Activated CD4-positive, alpha-beta memory T cell treated with anti-CD3 and anti-CD28 coated beads, Interleukin-2, amount 10 ng/mL, durations not matched to agents 7 days and 5 days (primary cell): ENCODE results near the gene TNNT1. TPM values are rescaled to one million over a fixed set of nuclear protein-coding genes. Genes with fewer than 3 reads are reported as not detected.
"Not testable (repeated sequence)": the region's sequence is repeated elsewhere in the genome, so short reads cannot be mapped to it uniquely, and the experiment has no call there.

ENCODE experiments used
- CTCF ChIA-PET: fragments of 350-600 bp; sonication (Branson Sonifier 250); formaldehyde crosslinking; loops from one replicate; lab custom pipeline; 2021; ENCODE audit warnings: antibody characterized with exemption, inconsistent platforms; lab: Charles Lee
- POLR2A ChIA-PET: fragments of 350-600 bp; sonication (Branson Sonifier 250); formaldehyde crosslinking; loops from one replicate; lab custom pipeline; 2021; ENCODE audit warnings: antibody characterized with exemption; lab: Charles Lee
- DNase-seq: peaks from one replicate; pipeline ENCODE4 v3.0.0-alpha.2; 2020
- H3K27ac Mint-ChIP-seq: one replicate; pipeline ENCODE4 v1.8.0; 2021; ENCODE audit warnings: mild to moderate bottlenecking, mixed read lengths
- H3K27me3 Mint-ChIP-seq: one replicate; pipeline ENCODE4 v1.8.0; 2021; ENCODE audit warnings: mixed read lengths
- H3K36me3 Mint-ChIP-seq: one replicate; pipeline ENCODE4 v1.8.0; 2021; ENCODE audit warnings: low read depth, mixed read lengths
- H3K4me1 Mint-ChIP-seq: one replicate; pipeline ENCODE4 v1.8.0; 2021; ENCODE audit warnings: mixed read lengths
- H3K4me3 Mint-ChIP-seq: one replicate; pipeline ENCODE4 v1.8.0; 2021; ENCODE audit warnings: mild to moderate bottlenecking, mixed read lengths
- H3K9me3 Mint-ChIP-seq: one replicate; pipeline ENCODE4 v1.8.0; 2021; ENCODE audit warnings: mixed read lengths
- total RNA-seq, 2 experiments: library from RNA; stranded (reverse); gene quantifications; one replicate each; pipeline ENCODE4 v1.2.3, GENCODE V29; 2021

The TNNT1 gene
- total RNA-seq, 2 experiments from 2014 or later = 0.38 to 0.68 TPM

DNA sequence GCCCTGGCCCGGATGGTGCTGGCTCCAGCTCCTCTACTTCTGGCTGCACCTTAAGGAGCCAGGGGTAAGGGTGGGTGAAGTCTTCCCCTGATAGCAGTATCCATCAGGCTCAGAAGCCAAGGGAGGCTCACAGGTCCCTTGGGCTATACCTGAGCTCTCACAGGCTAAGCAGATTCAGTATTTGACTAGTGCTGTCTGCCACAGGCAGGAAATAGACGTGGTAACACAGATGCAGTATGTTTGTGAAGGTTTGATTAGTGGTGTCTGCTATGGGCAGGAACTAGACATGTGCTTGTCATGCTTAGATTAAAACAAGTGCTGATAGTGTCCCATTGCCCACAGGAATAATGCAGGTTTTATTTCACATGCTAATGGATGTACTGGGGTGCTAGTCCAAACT, 27.1 kb upstream of the TNNT1 start:
- POLR2A ChIA-PET = no interaction called here
- Mint-ChIP-seq H3K4me3 (no peak overlapping the region), H3K27ac (no peak overlapping the region), H3K27me3 (peaks cover 59% of the 10 kb centered on the region), H3K4me1 (peaks cover 43% of the 10 kb centered on the region), H3K36me3 (no peaks in the 10 kb centered on the region), H3K9me3 (peaks cover 5% of the 10 kb centered on the region)
- CTCF ChIA-PET = no interaction called here
- DNase-seq = no peak

DNA sequence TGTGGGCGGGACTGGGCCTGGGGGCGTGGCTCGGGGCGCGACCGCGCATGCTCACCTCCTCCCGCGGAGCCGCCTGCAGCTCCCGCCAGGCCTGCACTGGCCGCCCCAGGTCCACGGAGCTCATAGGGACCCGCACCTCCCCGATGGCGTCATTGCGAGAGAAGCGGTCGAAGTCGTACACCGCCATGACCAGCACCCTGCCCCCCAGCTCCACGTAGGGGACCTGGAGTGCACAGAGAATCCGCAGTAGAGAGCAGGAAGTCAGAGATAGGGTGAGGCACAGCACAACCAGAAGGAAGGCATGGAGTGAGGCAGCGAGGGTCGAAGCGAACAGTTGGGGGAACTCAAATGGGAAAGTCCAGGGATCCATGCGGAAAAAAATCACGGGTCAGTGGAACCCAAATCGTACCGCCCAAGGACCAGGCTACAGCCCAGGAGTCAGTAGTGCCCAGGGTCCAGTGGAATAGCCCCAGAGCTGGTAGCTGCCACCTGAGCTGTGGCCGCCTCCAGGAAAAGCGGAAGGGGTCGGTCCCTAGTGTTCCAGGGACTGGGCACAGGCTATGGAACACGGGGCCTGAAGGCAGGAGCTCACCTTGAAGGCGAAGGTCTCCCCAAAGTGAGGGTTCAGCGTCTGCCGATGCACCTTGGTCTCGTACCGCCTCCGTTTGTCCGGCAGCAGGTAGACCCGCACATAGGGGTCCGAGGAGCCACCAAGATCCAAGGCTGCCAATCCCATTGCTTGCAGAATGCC, 26.3 kb upstream of the TNNT1 start:
- Mint-ChIP-seq H3K27ac (no peak overlapping the region), H3K4me3 (no peak overlapping the region), H3K27me3 (peaks cover 57% of the 10 kb centered on the region), H3K9me3 (peaks cover 5% of the 10 kb centered on the region), H3K36me3 (no peaks in the 10 kb centered on the region), H3K4me1 (peaks cover 39% of the 10 kb centered on the region)
- CTCF ChIA-PET = interaction anchor here (2.6 kb wide), 1 partner anchor 15 kb away, joined by 7 read pairs; no protein-coding TSS in a partner anchor
- POLR2A ChIA-PET = interaction anchor here (0.7 kb wide), 1 partner anchor 231 kb away, joined by 3 read pairs; no protein-coding TSS in a partner anchor
- no peak for DNase-seq

DNA sequence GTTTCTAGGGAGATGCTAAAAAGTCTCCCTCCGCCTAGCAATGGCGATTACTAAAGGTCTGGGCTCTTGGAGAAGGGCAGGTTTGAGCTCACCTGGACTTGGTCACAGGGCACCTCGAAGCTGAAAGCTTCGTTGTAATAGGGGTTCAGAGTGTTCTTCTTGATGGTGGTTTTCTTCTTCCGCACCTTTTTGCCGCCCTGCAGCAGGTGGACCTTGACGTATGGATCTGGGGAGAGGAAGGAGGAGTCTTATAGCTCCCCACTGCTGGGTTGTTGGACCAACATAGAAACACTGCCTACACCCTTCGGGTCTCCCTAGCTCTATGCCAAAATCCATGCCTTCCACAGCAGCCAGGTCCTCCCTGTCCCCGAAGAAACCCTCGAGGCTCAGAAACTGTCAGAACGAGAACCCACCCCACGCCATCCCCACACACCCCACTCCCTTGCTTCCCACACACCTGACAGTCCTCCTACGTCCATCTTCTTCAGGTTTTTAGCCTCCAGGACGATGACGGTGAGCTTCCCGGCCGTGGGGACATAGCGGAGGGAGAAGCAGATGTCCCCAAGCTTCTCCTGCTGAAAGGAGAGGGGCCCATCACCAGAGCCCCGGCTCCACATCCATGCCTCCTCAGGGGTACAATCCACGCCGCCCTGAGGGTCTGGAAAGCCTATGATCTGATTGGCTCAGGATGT, 25.6 kb upstream of the TNNT1 start:
- Mint-ChIP-seq H3K4me3 (peak overlapping the region; percentile 51), H3K4me1 (peaks cover 33% of the 10 kb centered on the region), H3K27me3 (peaks cover 56% of the 10 kb centered on the region), H3K36me3 (no peaks in the 10 kb centered on the region), H3K27ac (no peak overlapping the region), H3K9me3 (peaks cover 5% of the 10 kb centered on the region)
- ChIA-PET CTCF (interaction anchor here (0.7 to 2.6 kb wide), 2 partner anchors 14 to 262 kb away, joined by 3 to 7 read pairs; no protein-coding TSS in a partner anchor), POLR2A (no interaction called here)
- DNase-seq = no peak

DNA sequence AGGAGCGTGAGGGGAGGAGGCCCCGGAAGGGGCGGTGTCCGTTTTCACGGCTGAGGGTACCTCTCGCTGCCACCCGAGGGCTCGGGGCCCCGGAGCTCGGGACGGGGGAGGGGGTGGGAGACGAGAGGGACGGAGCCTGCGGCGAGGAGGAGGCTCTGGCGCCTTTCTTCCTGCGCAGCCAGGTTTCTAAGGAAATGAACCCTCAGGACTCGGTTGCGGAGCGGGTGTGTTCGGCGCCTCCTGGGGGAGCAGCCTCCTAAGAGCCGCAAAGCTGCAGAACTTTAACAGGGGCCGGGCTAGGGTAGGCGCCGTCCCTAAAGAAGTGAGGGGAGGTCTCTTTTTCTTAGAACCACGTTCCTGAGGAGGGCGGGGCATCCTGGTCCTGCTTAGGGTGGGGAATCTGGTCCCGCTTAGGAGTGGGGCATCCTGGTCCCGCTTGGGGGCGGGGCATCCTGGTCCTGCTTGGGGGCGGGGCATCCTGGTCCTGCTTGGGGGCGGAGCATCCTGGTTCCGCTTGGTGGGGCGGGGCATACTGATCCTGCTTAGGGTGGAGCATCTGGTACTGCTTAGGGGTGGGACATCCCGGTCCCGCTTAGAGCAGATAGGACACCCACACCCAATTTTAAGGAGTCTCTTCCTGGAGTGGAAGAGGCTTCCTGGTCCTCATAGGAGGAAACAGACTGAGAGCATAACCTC, 24.9 kb upstream of the TNNT1 start:
- Mint-ChIP-seq H3K4me3 (peak overlapping the region; percentile 51), H3K9me3 (peaks cover 5% of the 10 kb centered on the region), H3K27ac (no peak overlapping the region), H3K4me1 (peaks cover 28% of the 10 kb centered on the region), H3K36me3 (no peaks in the 10 kb centered on the region), H3K27me3 (peaks cover 55% of the 10 kb centered on the region)
- ChIA-PET CTCF (interaction anchor here (0.7 to 2.6 kb wide), 2 partner anchors 13 to 263 kb away, joined by 3 to 7 read pairs; no protein-coding TSS in a partner anchor), POLR2A (no interaction called here)
- peak; percentile 68 for DNase-seq

DNA sequence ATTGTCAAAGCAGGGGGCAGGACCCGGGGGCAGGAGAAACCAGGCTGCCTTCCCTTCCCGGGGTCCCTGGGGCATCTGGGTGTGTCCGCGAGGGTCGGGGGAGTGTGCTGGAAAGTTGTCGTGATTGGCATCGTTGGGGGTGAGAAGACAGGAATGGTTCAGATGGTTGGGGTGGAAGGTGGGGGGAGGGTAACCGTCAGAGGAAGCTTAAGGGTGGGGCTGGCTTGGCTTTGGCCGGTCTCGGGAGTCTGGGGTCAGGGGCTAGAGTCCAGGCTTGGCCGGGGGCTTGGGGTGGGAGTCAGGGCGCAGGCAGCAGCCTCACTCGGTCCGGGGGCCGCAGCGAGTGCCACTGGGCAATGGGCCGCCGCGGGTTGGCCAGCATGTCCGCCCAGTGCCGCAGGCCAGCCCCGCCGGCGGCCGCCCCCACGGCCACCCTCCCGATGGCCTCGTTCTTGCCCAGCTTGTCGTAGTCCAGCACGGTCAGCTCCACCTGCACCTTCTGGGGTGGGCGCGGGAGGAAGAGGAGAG, 24.2 kb upstream of the TNNT1 start:
- DNase-seq = no peak
- POLR2A ChIA-PET = no interaction called here

DNA sequence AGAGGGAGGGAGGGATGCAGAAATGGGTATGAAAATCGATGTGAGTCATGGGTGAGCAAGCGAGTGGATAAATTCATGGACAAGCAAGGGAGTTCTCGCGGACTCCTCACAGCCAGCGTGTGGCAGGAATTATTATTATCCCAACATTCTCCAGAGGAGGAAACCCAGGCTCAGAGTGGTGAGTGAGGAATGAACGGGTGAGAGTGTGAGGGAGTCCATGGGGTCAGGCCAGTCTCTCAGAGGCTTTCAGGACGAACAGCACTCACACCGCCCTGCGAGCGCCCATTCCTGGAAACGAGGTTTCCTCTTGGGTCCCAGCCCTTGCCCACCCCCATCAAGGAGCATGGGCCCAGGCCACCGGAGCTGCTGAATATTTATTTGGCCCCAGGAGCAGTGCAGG, 23.7 kb upstream of the TNNT1 start:
- CTCF ChIA-PET = interaction anchor here (2.6 kb wide), 1 partner anchor 12 kb away, joined by 7 read pairs; no protein-coding TSS in a partner anchor
- H3K9me3 Mint-ChIP-seq = peaks cover 5% of the 10 kb centered on the region
- POLR2A ChIA-PET = no interaction called here
- peak overlapping the region; percentile 55 for H3K4me3 Mint-ChIP-seq
- H3K4me1 Mint-ChIP-seq = peaks cover 20% of the 10 kb centered on the region
- no peak overlapping the region for H3K27ac Mint-ChIP-seq
- no peak for DNase-seq
- H3K36me3 Mint-ChIP-seq = no peaks in the 10 kb centered on the region
- peaks cover 56% of the 10 kb centered on the region for H3K27me3 Mint-ChIP-seq

More for the DNA sequence above, 24.2 kb upstream of the TNNT1 start:
- H3K9me3 Mint-ChIP-seq = peaks cover 5% of the 10 kb centered on the region
- H3K27me3 Mint-ChIP-seq = peaks cover 55% of the 10 kb centered on the region
- no peaks in the 10 kb centered on the region for H3K36me3 Mint-ChIP-seq
- CTCF ChIA-PET = interaction anchor here (2.6 kb wide), 1 partner anchor 13 kb away, joined by 7 read pairs; no protein-coding TSS in a partner anchor
- peak overlapping the region; percentile 55 for H3K4me3 Mint-ChIP-seq
- peaks cover 22% of the 10 kb centered on the region for H3K4me1 Mint-ChIP-seq
- H3K27ac Mint-ChIP-seq = no peak overlapping the region

DNA sequence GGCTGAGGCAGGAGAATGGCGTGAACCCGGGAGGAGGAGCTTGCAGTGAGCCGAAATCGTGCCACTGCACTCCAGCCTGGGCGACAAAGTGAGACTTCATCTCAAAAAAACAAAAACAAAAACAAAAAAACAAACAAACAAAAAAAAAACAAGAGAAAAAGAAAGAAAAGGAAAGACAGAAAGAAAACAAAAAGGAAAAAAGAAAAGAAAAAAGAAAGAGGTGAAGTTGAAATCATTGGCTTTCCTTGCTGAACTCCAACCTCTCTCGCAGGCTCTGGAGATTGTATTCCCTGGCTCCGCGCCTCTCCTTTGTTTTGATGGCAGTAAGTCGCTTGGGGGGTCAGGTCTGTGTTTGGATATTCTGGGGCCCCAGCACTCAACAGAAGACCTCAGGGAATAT, 23.3 kb upstream of the TNNT1 start:
- Mint-ChIP-seq H3K27me3 (peaks cover 57% of the 10 kb centered on the region), H3K4me1 (peaks cover 19% of the 10 kb centered on the region), H3K4me3 (peak overlapping the region; percentile 5)
- CTCF ChIA-PET, H3K9me3 Mint-ChIP-seq, POLR2A ChIA-PET, H3K27ac Mint-ChIP-seq, H3K36me3 Mint-ChIP-seq, DNase-seq: not testable (repeated sequence)

DNA sequence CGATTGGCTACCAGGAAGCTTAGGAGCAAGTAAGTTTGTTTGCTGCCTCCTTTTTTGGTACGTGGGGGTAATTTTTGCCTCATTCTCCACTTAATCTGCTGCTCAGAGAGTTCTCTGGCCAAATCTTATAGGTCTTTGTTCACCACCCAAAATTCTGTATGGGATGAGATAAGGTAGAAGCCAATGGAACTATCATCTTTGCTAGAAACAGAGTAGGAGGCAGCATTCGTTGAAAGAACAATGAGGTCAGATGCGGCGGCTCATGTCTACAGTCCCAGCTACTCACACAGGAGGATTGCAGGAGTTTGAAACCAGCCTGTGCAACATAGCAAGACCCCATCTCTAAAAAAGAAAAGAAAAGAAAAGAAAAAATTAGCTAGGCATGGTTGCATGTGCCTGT, 22.4 kb upstream of the TNNT1 start:
- H3K4me3 Mint-ChIP-seq = no peak overlapping the region
- CTCF ChIA-PET = interaction anchor here (1.0 kb wide), 1 partner anchor 11 kb away, joined by 3 read pairs; no protein-coding TSS in a partner anchor
- no peaks in the 10 kb centered on the region for H3K36me3 Mint-ChIP-seq
- H3K9me3 Mint-ChIP-seq = peaks cover 5% of the 10 kb centered on the region
- DNase-seq = no peak
- peaks cover 26% of the 10 kb centered on the region for H3K4me1 Mint-ChIP-seq
- POLR2A ChIA-PET = interaction anchor here (0.9 kb wide), 1 partner anchor 11 kb away, joined by 3 read pairs; no protein-coding TSS in a partner anchor
- no peak overlapping the region for H3K27ac Mint-ChIP-seq
- H3K27me3 Mint-ChIP-seq = peaks cover 58% of the 10 kb centered on the region

DNA sequence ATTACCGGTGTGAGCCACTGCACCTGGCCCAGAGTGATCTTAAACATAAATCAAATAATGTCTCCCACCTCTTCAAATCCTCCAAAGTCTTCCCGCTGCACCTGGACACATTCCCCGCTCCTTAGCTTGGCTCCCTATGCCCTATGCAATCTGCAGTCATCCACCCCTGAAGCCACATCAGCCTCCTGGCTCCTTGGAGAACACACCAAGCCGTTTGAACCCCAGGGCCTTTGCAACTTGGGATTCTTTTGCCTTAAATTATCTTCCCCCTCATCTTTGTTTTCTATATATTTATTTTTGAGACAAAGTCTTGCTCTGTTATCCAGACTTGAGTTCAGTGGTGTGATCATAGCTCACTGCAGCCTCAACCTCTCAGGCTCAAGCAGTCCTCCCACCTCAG, 20.1 kb upstream of the TNNT1 start:
- Mint-ChIP-seq H3K9me3 (no peaks in the 10 kb centered on the region), H3K4me1 (peaks cover 23% of the 10 kb centered on the region), H3K36me3 (no peaks in the 10 kb centered on the region), H3K27me3 (peaks cover 64% of the 10 kb centered on the region), H3K27ac (no peak overlapping the region), H3K4me3 (no peak overlapping the region)
- ChIA-PET CTCF (interaction anchor here (1.6 kb wide), 1 partner anchor 9 kb away, joined by 7 read pairs; no protein-coding TSS in a partner anchor), POLR2A (no interaction called here)
- no peak for DNase-seq

DNA sequence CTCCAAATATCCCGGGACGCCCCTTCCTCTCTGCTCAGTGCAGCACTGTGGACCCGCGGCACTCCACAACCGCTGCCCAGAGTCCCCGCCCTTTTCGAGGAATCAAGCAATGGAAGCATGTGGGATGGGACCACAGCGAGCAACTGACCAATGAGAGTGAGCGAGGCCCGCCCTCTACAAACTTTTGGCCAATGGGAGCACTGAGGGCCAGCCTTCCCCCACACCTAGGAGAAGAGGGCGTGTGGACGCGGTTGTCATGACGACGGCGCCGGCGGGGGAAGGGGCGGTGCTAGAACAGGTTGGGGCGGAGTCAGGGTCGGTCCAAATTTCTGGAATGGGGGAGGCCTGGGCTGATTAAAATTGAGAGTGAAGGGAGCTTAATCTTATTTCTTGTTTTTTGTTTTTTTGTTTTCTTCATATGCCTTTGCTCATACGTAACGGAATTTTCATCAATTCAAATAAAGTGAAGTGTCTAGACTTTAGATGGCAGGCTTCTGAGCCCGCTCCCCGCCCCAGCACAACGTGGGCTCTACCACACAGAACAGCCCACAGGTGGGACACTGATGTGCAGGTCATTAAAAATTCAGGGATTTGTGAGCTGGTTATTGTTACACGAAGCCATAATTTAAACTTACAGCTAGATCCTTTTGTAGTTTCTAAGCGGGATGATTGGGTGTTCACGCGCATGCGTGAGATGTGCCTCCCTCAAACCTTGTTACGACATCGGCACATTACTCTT, 17.7 kb upstream of the TNNT1 start, which contains the start of gene DNAAF3:
TSS of gene DNAAF3 (minus strand) at position 84 of the 739 bp plus-strand sequence. CDS start 200 bp downstream, outside the sequence.
- no peaks in the 10 kb centered on the region for H3K9me3 Mint-ChIP-seq
- H3K4me3 Mint-ChIP-seq = peak within 1 kb of the TSS; percentile 60
- peak within 1 kb of the TSS; percentile 31 for H3K27ac Mint-ChIP-seq
- ChIA-PET CTCF (interaction anchor here (1.0 to 2.2 kb wide), 3 partner anchors 26 to 338 kb away, joined by 4 to 7 read pairs (median 4); no protein-coding TSS in a partner anchor), POLR2A (interaction anchor here (0.9 kb wide), 1 partner anchor 89 kb away, joined by 3 read pairs; no protein-coding TSS in a partner anchor)
- H3K27me3 Mint-ChIP-seq = peaks cover 52% of the 10 kb centered on the region
- no peaks in the 10 kb centered on the region for H3K36me3 Mint-ChIP-seq
- H3K4me1 Mint-ChIP-seq = peaks cover 11% of the 10 kb centered on the region
- peak; percentile 77 for DNase-seq

DNA sequence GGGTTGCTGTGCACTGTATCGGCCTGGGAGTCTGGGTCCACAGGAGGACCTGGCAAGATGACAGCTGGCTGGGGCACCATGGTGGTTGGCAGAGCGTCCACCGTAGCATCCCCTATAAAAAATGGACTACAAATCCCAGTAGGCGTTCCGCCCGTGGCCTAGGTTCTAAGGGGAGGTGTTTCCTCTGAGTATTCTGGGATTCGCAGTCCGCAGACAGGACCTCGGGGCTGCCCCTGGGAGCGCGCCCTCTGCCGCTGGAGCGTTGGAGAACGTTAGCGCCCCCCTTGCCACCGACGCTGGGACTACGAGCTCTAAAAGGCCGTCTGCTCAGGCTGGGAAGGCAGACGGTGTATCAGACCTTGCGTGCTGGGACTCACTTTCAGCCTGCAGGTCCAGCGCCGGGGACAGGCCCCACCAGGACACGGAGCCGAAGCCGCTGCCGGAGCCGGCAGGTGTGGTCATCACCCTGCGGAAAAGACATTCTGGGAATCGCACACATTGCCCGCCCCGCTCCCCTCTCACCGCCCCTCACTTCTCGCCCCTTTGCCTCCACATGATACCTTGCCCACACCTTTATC, 17.0 kb upstream of the TNNT1 start:
- peaks cover 47% of the 10 kb centered on the region for H3K27me3 Mint-ChIP-seq
- no peaks in the 10 kb centered on the region for H3K36me3 Mint-ChIP-seq
- no peaks in the 10 kb centered on the region for H3K9me3 Mint-ChIP-seq
- ChIA-PET POLR2A (no interaction called here), CTCF (interaction anchor here (0.7 to 2.2 kb wide), 4 partner anchors 25 to 1087 kb away, joined by 3 to 7 read pairs (median 4); no protein-coding TSS in a partner anchor)
- no peak overlapping the region for H3K27ac Mint-ChIP-seq
- H3K4me3 Mint-ChIP-seq = peak overlapping the region; percentile 60
- H3K4me1 Mint-ChIP-seq = peaks cover 11% of the 10 kb centered on the region
- peak; percentile 32 for DNase-seq
